ENCODE measurements around the gene SRRM3.

Gene SRRM3

DNA sequence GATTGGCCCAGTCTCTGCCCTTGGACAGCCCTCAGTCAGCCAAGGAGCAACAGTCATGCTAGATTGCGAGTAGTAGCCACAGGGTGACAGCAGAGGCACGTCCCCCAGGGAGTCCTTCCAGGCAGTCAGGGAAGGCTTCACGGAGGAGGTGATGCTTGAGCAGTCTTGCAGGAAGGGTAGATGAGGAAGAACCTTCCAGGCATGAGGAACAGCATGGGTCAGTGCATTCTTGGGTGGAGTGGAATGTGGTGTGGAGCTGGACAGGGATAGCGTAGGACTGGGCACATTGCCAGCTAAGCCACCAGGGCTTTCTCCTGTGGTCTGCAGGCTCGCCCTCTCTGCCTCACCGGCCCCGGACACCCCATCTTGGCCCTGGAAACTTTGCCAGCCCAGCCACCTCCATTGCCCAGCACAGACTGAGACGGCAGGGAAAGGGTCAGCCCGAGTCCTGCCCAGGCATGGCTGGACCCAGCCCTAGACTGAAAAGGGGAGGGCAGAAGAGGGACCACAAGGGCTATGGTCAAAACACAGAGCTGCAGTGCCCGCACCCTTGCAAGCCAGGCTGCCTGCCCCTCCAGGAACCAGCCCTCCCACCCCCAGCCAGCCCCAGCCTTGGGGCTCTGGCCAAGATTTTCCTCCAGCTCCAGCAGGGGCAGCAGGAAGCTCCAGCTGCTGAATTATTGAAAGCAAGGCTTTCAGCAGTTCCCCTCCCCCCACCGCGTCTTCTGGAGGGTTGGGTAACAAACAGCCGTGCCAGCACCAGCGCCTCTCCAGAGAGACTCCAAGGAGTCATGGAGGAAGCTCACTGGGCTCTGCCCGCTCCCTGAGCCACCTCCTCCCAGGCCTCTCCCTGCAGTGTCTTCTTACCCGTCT lies 18.7 kb downstream of the SRRM3 start:
- no peaks in the 10 kb centered on the region for H3K36me3 ChIP-seq (ENCODE audit: insufficient read depth)
- H4K20me1 ChIP-seq (ENCODE audit: insufficient read depth) = no peaks in the 10 kb centered on the region
- H3K4me1 ChIP-seq (ENCODE audit: low read depth, poor library complexity, severe bottlenecking) = no peaks in the 10 kb centered on the region
- TF ChIP-seq, protein P1, sequence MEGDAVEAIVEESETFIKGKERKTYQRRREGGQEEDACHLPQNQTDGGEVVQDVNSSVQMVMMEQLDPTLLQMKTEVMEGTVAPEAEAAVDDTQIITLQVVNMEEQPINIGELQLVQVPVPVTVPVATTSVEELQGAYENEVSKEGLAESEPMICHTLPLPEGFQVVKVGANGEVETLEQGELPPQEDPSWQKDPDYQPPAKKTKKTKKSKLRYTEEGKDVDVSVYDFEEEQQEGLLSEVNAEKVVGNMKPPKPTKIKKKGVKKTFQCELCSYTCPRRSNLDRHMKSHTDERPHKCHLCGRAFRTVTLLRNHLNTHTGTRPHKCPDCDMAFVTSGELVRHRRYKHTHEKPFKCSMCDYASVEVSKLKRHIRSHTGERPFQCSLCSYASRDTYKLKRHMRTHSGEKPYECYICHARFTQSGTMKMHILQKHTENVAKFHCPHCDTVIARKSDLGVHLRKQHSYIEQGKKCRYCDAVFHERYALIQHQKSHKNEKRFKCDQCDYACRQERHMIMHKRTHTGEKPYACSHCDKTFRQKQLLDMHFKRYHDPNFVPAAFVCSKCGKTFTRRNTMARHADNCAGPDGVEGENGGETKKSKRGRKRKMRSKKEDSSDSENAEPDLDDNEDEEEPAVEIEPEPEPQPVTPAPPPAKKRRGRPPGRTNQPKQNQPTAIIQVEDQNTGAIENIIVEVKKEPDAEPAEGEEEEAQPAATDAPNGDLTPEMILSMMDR (conservative IDR thresholded peaks at IDR 0.05; ENCODE audit: low read depth, low read length) = no peak
- peaks cover 76% of the 10 kb centered on the region for H3K27me3 ChIP-seq (ENCODE audit: insufficient read depth, low read depth)
- no peaks in the 10 kb centered on the region for H3K79me2 ChIP-seq (ENCODE audit: insufficient read depth, low read depth)
- H3K9ac ChIP-seq = no peak overlapping the region
- H2AFZ ChIP-seq (ENCODE audit: low read depth) = no peak overlapping the region
- H3K4me2 ChIP-seq = no peak overlapping the region
- H3K4me3 ChIP-seq (IDR thresholded peaks at IDR 0.05; ENCODE audit: insufficient read depth, low read depth, low read length) = no peak overlapping the region
- no peak overlapping the region for H3K27ac ChIP-seq

GRCh38 chr7:76222333-76222732 lies 20.6 kb downstream of the SRRM3 start:
- Histone ChIP-seq H3K27me3 (ENCODE audit: insufficient read depth, low read depth) (peaks cover 75% of the 10 kb centered on the region), H3K27ac (no peak overlapping the region), H3K36me3 (ENCODE audit: insufficient read depth) (no peaks in the 10 kb centered on the region), H3K4me1 (ENCODE audit: low read depth, poor library complexity, severe bottlenecking) (no peaks in the 10 kb centered on the region), H3K9ac (no peak overlapping the region), H3K79me2 (ENCODE audit: insufficient read depth, low read depth) (no peaks in the 10 kb centered on the region), H3K4me2 (no peak overlapping the region), H3K4me3 (IDR thresholded peaks at IDR 0.05; ENCODE audit: insufficient read depth, low read depth, low read length) (no peak overlapping the region), H4K20me1 (ENCODE audit: insufficient read depth) (no peaks in the 10 kb centered on the region), H2AFZ (ENCODE audit: low read depth) (no peak overlapping the region)
- TF ChIP-seq, protein P1 (conservative IDR thresholded peaks at IDR 0.05; ENCODE audit: low read depth, low read length) = no peak

GRCh38 chr7:76222839-76223238 lies 21.1 kb downstream of the SRRM3 start:
- peaks cover 73% of the 10 kb centered on the region for H3K27me3 ChIP-seq (ENCODE audit: insufficient read depth, low read depth)
- no peaks in the 10 kb centered on the region for H3K4me1 ChIP-seq (ENCODE audit: low read depth, poor library complexity, severe bottlenecking)
- TF ChIP-seq, protein P1 (conservative IDR thresholded peaks at IDR 0.05; ENCODE audit: low read depth, low read length) = no peak
- no peak overlapping the region for H2AFZ ChIP-seq (ENCODE audit: low read depth)
- H3K36me3 ChIP-seq (ENCODE audit: insufficient read depth) = no peaks in the 10 kb centered on the region
- H3K9ac ChIP-seq = no peak overlapping the region
- no peak overlapping the region for H3K27ac ChIP-seq
- no peak overlapping the region for H3K4me2 ChIP-seq
- no peaks in the 10 kb centered on the region for H3K79me2 ChIP-seq (ENCODE audit: insufficient read depth, low read depth)
- no peaks in the 10 kb centered on the region for H4K20me1 ChIP-seq (ENCODE audit: insufficient read depth)
- no peak overlapping the region for H3K4me3 ChIP-seq (IDR thresholded peaks at IDR 0.05; ENCODE audit: insufficient read depth, low read depth, low read length)

DNA sequence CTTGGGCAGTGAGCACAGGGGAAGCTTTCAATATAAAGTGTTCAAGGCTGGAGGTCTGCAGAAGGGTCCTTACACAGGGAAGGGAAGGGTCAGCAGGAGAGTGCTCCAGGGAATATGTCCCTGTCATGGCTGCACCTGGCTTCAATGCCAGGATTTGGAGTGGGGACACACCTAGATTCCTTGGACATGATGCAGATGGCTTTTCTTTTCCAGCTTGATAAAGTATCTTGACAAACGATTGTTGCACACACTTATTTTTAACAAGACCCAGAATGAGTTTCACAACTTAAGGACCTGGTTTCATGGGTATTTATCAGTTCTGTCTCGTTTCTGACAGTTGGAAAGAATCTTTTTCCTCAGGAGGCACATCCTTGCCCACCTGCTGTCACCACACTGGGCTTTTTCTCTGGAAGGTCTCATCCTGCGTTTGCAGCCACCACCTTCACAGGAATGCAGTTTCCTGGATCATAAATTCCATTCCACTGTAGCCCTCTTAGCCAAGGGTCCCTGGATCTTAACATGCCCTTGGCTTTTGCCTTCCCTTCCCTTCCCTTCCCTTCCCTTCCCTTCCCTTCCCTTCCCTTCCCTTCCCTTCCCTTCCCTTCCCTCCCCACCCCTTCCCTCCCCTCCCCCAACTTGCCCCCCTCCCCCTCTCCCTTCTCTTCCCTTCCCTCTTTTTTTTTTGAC lies 21.7 kb downstream of the SRRM3 start:
- Histone ChIP-seq H3K27ac (no peak overlapping the region), H3K4me3 (IDR thresholded peaks at IDR 0.05; ENCODE audit: insufficient read depth, low read depth, low read length) (no peak overlapping the region), H3K27me3 (ENCODE audit: insufficient read depth, low read depth) (peaks cover 67% of the 10 kb centered on the region), H3K4me2 (no peak overlapping the region), H3K36me3 (ENCODE audit: insufficient read depth) (no peaks in the 10 kb centered on the region), H2AFZ (ENCODE audit: low read depth) (no peak overlapping the region), H3K79me2 (ENCODE audit: insufficient read depth, low read depth) (no peaks in the 10 kb centered on the region), H3K9ac (no peak overlapping the region), H4K20me1 (ENCODE audit: insufficient read depth) (no peaks in the 10 kb centered on the region), H3K4me1 (ENCODE audit: low read depth, poor library complexity, severe bottlenecking) (no peaks in the 10 kb centered on the region)
- TF ChIP-seq, protein P1 (conservative IDR thresholded peaks at IDR 0.05; ENCODE audit: low read depth, low read length) = no peak
